Smooth muscle cell (in vitro differentiated cells): ENCODE measurements around the gene HOXC12. TPM values are rescaled to one million over a fixed set of nuclear protein-coding genes. Genes with fewer than 3 reads are reported as not detected.

Experiments
- DNase-seq: peaks from one replicate; lab custom pipeline; 2025; ENCODE audit not compliant: unreplicated experiment; lab: John Stamatoyannopoulos, UW
- H2AFZ ChIP-seq: fragments of 200-600 bp; sonication (generic); 2 replicates; pipeline ENCODE4 v1.6.0; 2016; ENCODE audit warnings: antibody characterized with exemption, low read depth, mild to moderate bottlenecking
- H3F3A ChIP-seq: fragments of 200-600 bp; sonication (generic); 2 replicates; pipeline ENCODE4 v1.6.0; 2017; ENCODE audit warnings: antibody characterized with exemption, low read depth
- H3K27ac ChIP-seq: fragments of 200-600 bp; sonication (generic); 2 replicates; pipeline ENCODE4 v1.5.1; 2016; ENCODE audit warnings: low read depth, mild to moderate bottlenecking
- H3K27me3 ChIP-seq: fragments of 200-600 bp; sonication (generic); 2 replicates; pipeline ENCODE4 v1.6.1; 2016; ENCODE audit warnings: low read depth, mild to moderate bottlenecking
- H3K36me3 ChIP-seq: fragments of 200-600 bp; sonication (generic); 2 replicates; pipeline ENCODE4 v1.5.1; 2016; ENCODE audit warnings: low read depth
- H3K4me1 ChIP-seq: fragments of 200-600 bp; sonication (generic); 2 replicates; pipeline ENCODE4 v1.5.1; 2016; ENCODE audit warnings: low read depth
- H3K4me2 ChIP-seq: fragments of 200-600 bp; sonication (generic); 2 replicates; pipeline ENCODE4 v1.6.0; 2016; ENCODE audit warnings: mild to moderate bottlenecking
- H3K4me3 ChIP-seq: fragments of 200-600 bp; sonication (generic); 2 replicates; pipeline ENCODE4 v1.5.1; 2016; ENCODE audit warnings: mild to moderate bottlenecking
- H3K79me2 ChIP-seq: fragments of 200-600 bp; sonication (generic); 2 replicates; pipeline ENCODE4 v1.6.0; 2016; ENCODE audit warnings: low read depth, mild to moderate bottlenecking
- H3K9ac ChIP-seq: fragments of 200-600 bp; sonication (generic); 2 replicates; pipeline ENCODE4 v1.6.0; 2016; ENCODE audit warnings: low read depth
- H3K9me3 ChIP-seq: fragments of 200-600 bp; sonication (generic); replicated peaks from 2 replicates; pipeline ENCODE4 v1.5.1; 2016; ENCODE audit warnings: low read depth
- H4K20me1 ChIP-seq: fragments of 200-600 bp; sonication (generic); 2 replicates; pipeline ENCODE4 v1.6.0; 2016; ENCODE audit warnings: low read depth
- WGBS: methylation state at CpG from one replicate; pipeline ENCODE4 v1.1.7; 2016; ENCODE audit warnings: low lambda C conversion rate; 5-methylcytosine and 5-hydroxymethylcytosine counted together
- polyA plus RNA-seq: library from polyadenylated mRNA; unstranded; fragments of >200 nt; fragmentation: Nextera tagmentation; extraction: Ambion mirVana; gene quantifications from 2 replicates; pipeline ENCODE4 v1.2.1, GENCODE V29; 2016
- total RNA-seq: library from RNA; depleted of rRNA; stranded (reverse); fragments of >200 nt; gene quantifications from 2 replicates; pipeline ENCODE4 v1.2.3, GENCODE V29; 2014
- TF ChIP-seq, protein P1 (sequence below): fragments of 200-600 bp; sonication (generic); IDR thresholded peaks from 2 replicates; pipeline ENCODE4 v1.5.1; 2017; ENCODE audit warnings: borderline replicate concordance, mild to moderate bottlenecking, antibody characterized with exemption; ENCODE audit not compliant: insufficient read depth, poor library complexity, severe bottlenecking

The HOXC12 gene
- total and polyA plus RNA-seq, 2 experiments from 2014 or later, result 0.32 TPM; not detected in 1

DNA sequence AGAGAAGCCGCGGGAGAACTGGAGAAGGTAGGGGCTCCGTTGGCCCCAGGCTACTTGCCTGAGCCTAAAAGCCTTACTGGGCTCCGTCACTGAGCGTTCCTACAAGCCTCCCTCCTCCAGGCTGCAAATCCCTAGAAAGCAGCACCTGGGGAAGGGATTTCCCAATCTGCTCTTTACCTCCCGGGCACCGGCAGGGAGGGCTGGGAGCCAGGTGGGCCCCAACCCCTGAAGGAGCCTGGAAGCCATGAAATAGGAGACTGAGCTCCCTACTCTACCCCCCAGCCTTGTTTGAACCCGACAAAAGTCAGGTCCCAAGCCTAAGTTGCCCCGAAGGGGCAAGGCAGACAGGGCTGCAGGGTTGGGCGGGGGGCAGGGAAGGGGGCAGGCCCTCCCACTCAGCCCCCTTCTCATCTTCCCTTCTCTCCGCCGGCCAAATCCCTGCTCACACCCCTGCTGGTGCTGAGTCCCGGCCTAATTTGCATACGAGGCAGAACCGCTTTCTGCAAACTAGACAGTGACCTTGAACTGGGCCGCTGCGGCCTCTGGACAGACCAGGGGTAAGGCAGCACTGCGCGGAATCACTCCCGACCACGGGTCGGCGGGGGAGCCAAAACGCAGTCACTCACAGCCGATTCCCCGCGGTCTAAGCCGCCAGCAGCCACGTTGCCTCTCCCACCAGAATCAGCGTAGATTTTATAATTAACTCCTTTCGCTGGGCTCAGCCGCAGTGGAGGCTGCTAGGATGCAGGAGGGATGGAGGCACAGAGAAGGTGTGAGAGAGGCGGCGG, 3.7 kb upstream of the HOXC12 start:
- Histone ChIP-seq H3K79me2 (no peaks in the 10 kb centered on the region), H4K20me1 (no peaks in the 10 kb centered on the region), H3K4me2 (no peak overlapping the region), H3K4me3 (no peak overlapping the region), H2AFZ (no peak overlapping the region), H3K9ac (no peak overlapping the region), H3K27me3 (peaks cover 100% of the 10 kb centered on the region), H3K27ac (no peak overlapping the region), H3F3A (peaks cover 4% of the 10 kb centered on the region), H3K9me3 (no peaks in the 10 kb centered on the region), H3K36me3 (no peaks in the 10 kb centered on the region), H3K4me1 (no peaks in the 10 kb centered on the region)
- DNase-seq, result no peak
- TF ChIP-seq, protein P1, sequence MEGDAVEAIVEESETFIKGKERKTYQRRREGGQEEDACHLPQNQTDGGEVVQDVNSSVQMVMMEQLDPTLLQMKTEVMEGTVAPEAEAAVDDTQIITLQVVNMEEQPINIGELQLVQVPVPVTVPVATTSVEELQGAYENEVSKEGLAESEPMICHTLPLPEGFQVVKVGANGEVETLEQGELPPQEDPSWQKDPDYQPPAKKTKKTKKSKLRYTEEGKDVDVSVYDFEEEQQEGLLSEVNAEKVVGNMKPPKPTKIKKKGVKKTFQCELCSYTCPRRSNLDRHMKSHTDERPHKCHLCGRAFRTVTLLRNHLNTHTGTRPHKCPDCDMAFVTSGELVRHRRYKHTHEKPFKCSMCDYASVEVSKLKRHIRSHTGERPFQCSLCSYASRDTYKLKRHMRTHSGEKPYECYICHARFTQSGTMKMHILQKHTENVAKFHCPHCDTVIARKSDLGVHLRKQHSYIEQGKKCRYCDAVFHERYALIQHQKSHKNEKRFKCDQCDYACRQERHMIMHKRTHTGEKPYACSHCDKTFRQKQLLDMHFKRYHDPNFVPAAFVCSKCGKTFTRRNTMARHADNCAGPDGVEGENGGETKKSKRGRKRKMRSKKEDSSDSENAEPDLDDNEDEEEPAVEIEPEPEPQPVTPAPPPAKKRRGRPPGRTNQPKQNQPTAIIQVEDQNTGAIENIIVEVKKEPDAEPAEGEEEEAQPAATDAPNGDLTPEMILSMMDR, result no peak
- WGBS, result 12% methylated on average over 31 of the region's 34 CpGs

DNA sequence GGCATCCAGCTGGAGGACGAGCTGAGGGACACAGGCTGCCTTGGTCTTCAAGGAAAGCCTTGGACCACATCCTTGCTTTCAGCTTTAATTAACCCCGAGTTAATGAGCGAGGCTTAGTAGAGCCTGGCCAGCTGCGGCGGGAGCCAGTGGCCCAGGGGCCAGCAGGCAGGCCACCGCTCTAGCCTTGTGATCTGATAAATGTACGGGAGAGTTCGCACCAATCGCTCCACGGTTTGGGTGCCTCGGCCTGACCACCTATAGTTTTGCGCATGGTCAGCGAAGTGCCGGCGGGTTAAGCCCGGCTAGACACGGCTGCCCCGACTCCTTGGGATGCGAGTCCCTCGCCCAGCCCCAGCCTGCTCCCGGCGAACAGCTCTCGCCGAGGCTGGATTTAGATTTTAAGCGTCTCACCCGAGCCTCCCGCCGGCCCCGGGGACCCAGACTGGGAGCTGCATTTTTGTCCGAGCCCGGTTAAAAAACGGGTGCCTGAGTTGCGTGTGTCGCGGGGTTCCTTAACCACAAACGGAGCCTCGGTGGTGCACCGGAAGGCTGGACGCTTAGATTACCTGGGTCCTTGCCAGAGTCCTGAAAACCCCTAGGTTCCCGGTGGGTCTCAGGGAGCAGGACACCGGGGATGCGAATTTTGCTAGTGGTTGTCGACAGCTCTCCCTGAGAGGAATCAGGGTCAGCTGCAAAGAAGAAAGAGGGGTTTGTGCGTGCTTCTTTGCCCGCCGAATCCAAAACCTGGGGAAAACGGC, 2.9 kb upstream of the HOXC12 start:
- Histone ChIP-seq H3K79me2 (no peaks in the 10 kb centered on the region), H3F3A (peaks cover 4% of the 10 kb centered on the region), H3K9me3 (no peaks in the 10 kb centered on the region), H2AFZ (no peak overlapping the region), H3K4me1 (no peaks in the 10 kb centered on the region), H3K9ac (no peak overlapping the region), H3K36me3 (no peaks in the 10 kb centered on the region), H3K4me2 (no peak overlapping the region), H3K27ac (no peak overlapping the region), H3K4me3 (no peak overlapping the region), H4K20me1 (no peaks in the 10 kb centered on the region), H3K27me3 (peaks cover 100% of the 10 kb centered on the region)
- WGBS, result 14% methylated on average over 46 of the region's 47 CpGs
- DNase-seq, result no peak
- TF ChIP-seq, protein P1, result no peak

DNA sequence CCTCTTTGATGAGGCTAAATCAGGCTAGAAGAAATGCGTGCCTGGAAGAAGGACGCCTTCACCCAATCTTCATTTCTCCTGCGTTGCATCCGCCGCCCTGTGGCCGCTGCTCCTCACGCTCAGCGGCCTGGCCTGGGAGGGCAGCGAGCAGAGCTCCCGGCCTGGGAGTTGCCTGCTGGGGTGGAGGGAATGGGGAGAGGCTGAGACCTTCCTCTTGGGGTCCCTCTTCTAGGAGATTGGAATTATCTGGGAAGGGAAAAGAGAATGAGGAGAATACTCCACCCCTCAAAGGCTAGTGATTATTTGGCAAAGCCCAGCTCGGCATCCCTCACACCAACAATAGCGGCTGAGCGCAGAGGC, 2.4 kb upstream of the HOXC12 start:
- Histone ChIP-seq H3K4me2 (no peak overlapping the region), H3K79me2 (no peaks in the 10 kb centered on the region), H3K9me3 (no peaks in the 10 kb centered on the region), H3K36me3 (no peaks in the 10 kb centered on the region), H2AFZ (no peak overlapping the region), H3F3A (peaks cover 4% of the 10 kb centered on the region), H3K27me3 (peaks cover 100% of the 10 kb centered on the region), H3K4me3 (no peak overlapping the region), H3K27ac (no peak overlapping the region), H3K9ac (no peak overlapping the region), H4K20me1 (no peaks in the 10 kb centered on the region), H3K4me1 (no peaks in the 10 kb centered on the region)
- no peak for DNase-seq
- TF ChIP-seq, protein P1, result no peak
- 9% methylated on average over 13 of the region's 13 CpGs for WGBS
